Kidney (tissue), 14 donors: ENCODE data around the gene NR6A1. TPM values are rescaled to one million over a fixed set of nuclear protein-coding genes. Genes with fewer than 3 reads are reported as not detected.

ENCODE experiments used
- DNase-seq, 5 donors: peaks; one replicate each; pipeline ENCODE4 v3.0.0-alpha.2; 2013 to 2020
- FAIRE-seq: peaks from 2 replicates; lab custom pipeline; 2012; peaks lifted over from hg19 to GRCh38; lab: Jason Lieb, UNC
- H3K27ac ChIP-seq, 2 donors: one replicate each; pipeline ENCODE4 v1.7.0; 2013; ENCODE audit warnings: low read depth in 2 of 2, low read length in 2 of 2, inconsistent platforms in 1 of 2
- H3K27me3 ChIP-seq: one replicate; pipeline ENCODE4 v1.7.1; 2013; ENCODE audit warnings: low read length, inconsistent platforms; ENCODE audit not compliant: control insufficient read depth, insufficient read depth
- H3K36me3 ChIP-seq, 3 donors: one replicate each; pipeline versions ENCODE4 v1.7.0 to v1.7.1; 2013; ENCODE audit warnings: low read length in 3 of 3, control low read depth in 1 of 3, inconsistent platforms in 1 of 3; ENCODE audit not compliant: insufficient read depth in 3 of 3, control insufficient read depth in 2 of 3
- H3K4me1 ChIP-seq, 3 donors: one replicate each; pipeline versions ENCODE4 v1.7.0 to v1.7.1; 2013; ENCODE audit warnings: low read length in 3 of 3, inconsistent platforms in 1 of 3, low read depth in 1 of 3; ENCODE audit not compliant: control insufficient read depth in 2 of 3, insufficient read depth in 2 of 3
- H3K4me3 ChIP-seq, 3 donors: one replicate each; pipeline versions ENCODE4 v1.7.0 to v1.8.1; 2013; ENCODE audit warnings: low read length in 3 of 3, control low read depth in 1 of 3, inconsistent platforms in 1 of 3
- H3K9ac ChIP-seq, 3 donors: one replicate each; pipeline versions ENCODE4 v1.7.0 to v1.7.1; 2013; ENCODE audit warnings: low read length in 3 of 3, control low read depth in 1 of 3, inconsistent platforms in 1 of 3
- H3K9me3 ChIP-seq, 3 donors: one replicate each; pipeline versions ENCODE4 v1.7.0 to v1.7.1; 2013; ENCODE audit warnings: low read length in 3 of 3, control low read depth in 1 of 3, inconsistent platforms in 1 of 3; ENCODE audit not compliant: control insufficient read depth in 2 of 3, insufficient read depth in 1 of 3
- CTCF ChIP-seq: IDR thresholded peaks from 3 replicates; pipeline ENCODE4 v1.5.1; 2012; ENCODE audit warnings: mild to moderate bottlenecking, moderate library complexity, borderline replicate concordance; ENCODE audit not compliant: insufficient read depth; ENCODE audit errors: extremely low read depth
- intact Hi-C: fragments of 100-400 bp; cut with DNase I; formaldehyde crosslinking; loops from one replicate; pipeline ENCODE4 v1.11.1; 2022
- polyA plus RNA-seq: library from polyadenylated mRNA; stranded (reverse); fragments of 350-450 nt; fragmentation: Illumina TruSeq; extraction: RNeasy Lipid Tissue Mini Kit (QIAGEN cat#74804); gene quantifications from one replicate; pipeline ENCODE4 v1.2.3, GENCODE V29; 2014; ENCODE audit warnings: low read depth, low replicate concordance; ENCODE audit not compliant: insufficient read depth
- total RNA-seq: library from RNA; stranded (reverse); fragmentation: NEBNext Ultra II Directional; extraction: Animal tissue kit (Norgen Biotek cat#: 25700); gene quantifications from one replicate; pipeline ENCODE4 v1.2.1, GENCODE V29; 2021
- donor health status: control.
- donor health status: control.
- donor health status: control.
- donor health status: control.
- donor health status: control.
- donor health status: DM: yes; HTN: yes; CAD: no.
- donor health status: Normal renal cell carcinoma (clear cell type).

NR6A1 gene
- total and polyA plus RNA-seq, 2 donors from 2014 or later = 1.2 to 3.5 TPM

- H3K9ac ChIP-seq = no peak overlapping the region
- H3K4me1 ChIP-seq = peaks cover 0 to 8% (median 0%) of the 10 kb centered on the region in 3 donors
- no peak overlapping the region for H3K4me3 ChIP-seq
- intact Hi-C loops = no loop called here
- no peak for TF ChIP-seq CTCF
- no peak for FAIRE-seq
- no peaks in the 10 kb centered on the region for H3K27me3 ChIP-seq
- no peaks in the 10 kb centered on the region for H3K9me3 ChIP-seq
- H3K36me3 ChIP-seq = no peaks in the 10 kb centered on the region
- DNase-seq = no peak
- no peak overlapping the region for H3K27ac ChIP-seq
These were observed 177.9 kb downstream of the NR6A1 start for GRCh38 chr9:124593200-124593599.

DNA sequence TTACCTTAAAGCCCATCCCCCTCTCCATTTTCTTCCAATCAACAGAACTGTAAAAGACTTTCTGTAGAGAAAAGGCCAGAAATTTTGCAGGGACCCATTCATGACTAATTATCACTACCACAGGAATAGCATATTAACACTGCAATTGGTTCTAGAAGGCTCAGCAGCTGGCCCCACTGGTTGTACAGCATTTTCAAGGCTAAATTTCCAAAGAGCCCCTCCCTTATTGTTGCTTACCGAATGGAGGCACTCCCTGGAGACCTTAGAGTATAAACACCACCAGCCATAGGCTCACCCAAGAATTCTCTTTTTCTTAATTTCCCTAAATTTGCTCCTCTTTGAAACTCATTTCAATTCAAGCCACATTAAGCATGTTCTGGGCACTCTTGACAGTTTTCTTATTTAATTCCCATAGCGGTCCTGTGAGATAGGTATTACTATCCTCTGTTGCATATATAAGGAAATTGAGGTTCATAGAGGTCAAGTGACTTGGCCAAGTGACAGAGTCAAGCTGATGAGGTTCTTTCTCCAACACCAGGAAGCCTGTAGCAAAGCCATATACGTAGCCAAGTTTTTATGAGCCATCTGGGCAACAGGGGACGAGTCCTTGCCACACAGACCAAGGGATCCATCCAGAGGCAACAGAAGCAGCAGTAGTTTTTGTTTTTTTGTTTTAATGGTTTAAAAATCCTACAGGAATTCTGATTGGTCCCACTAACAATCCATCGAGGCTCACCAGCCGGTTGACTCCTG is 180.0 kb downstream of the NR6A1 start:
- no peaks in the 10 kb centered on the region for H3K36me3 ChIP-seq
- no peaks in the 10 kb centered on the region for H3K27me3 ChIP-seq
- TF ChIP-seq CTCF = no peak
- no peak overlapping the region for H3K9ac ChIP-seq
- H3K9me3 ChIP-seq = no peaks in the 10 kb centered on the region
- peaks cover 0 to 2% (median 0%) of the 10 kb centered on the region in 3 donors for H3K4me1 ChIP-seq
- no peak overlapping the region for H3K27ac ChIP-seq
- no peak overlapping the region for H3K4me3 ChIP-seq
- DNase-seq (no peak), FAIRE-seq (no peak)
- intact Hi-C loops = no loop called here

GRCh38 chr9:124584631-124585030 is 186.5 kb downstream of the NR6A1 start:
- intact Hi-C loops = no loop called here
- no peak for FAIRE-seq
- Histone ChIP-seq H3K9me3 (no peaks in the 10 kb centered on the region), H3K4me3 (no peak overlapping the region), H3K27ac (no peak overlapping the region), H3K9ac (no peak overlapping the region), H3K27me3 (no peaks in the 10 kb centered on the region), H3K36me3 (no peaks in the 10 kb centered on the region), H3K4me1 (no peaks in the 10 kb centered on the region)
- no peak for TF ChIP-seq CTCF
- DNase-seq = peak in 2 of 5 donors; percentile 33 to 77
